Liver (tissue), 3 donors: ENCODE measurements around the gene SEPTIN5.

Experiments used
- FOXA1 ChIP-seq: IDR thresholded peaks from 2 replicates; pipeline ENCODE4 v1.6.1; 2016; ENCODE audit warnings: antibody characterized with exemption
- JUND ChIP-seq, 2 donors: IDR thresholded peaks; 2 replicates each; pipeline ENCODE4 v1.6.1; 2016; ENCODE audit warnings: antibody characterized with exemption in 2 of 2
- NR2F2 ChIP-seq: IDR thresholded peaks from 2 replicates; pipeline ENCODE4 v1.6.1; 2016; ENCODE audit warnings: antibody characterized with exemption
- RAD21 ChIP-seq, 2 donors: IDR thresholded peaks; 2 replicates each; pipeline ENCODE4 v1.6.1; 2016; ENCODE audit warnings: antibody characterized with exemption in 2 of 2, mild to moderate bottlenecking in 2 of 2
- RXRA ChIP-seq, 2 donors: IDR thresholded peaks; 2 replicates each; pipeline ENCODE4 v1.6.1; 2017 to 2018; ENCODE audit warnings: antibody characterized with exemption in 2 of 2, mild to moderate bottlenecking in 1 of 2
- SP1 ChIP-seq: IDR thresholded peaks from 2 replicates; pipeline ENCODE4 v1.6.1; 2018; ENCODE audit warnings: antibody characterized with exemption, mild to moderate bottlenecking
- TAF1 ChIP-seq: conservative IDR thresholded peaks from 2 replicates; pipeline ENCODE4 v1.6.1; 2016; ENCODE audit warnings: antibody characterized with exemption, mild to moderate bottlenecking
- TF ChIP-seq, protein P1 (sequence below): IDR thresholded peaks from 2 replicates; pipeline ENCODE4 v1.6.1; 2016; ENCODE audit warnings: antibody characterized with exemption
- TF ChIP-seq, protein P2 (sequence below): fragments of 150-350 bp; IDR thresholded peaks from 2 replicates; pipeline ENCODE4 v1.5.1; 2017; ENCODE audit warnings: improper control_type of control experiment, low read depth, low read length; ENCODE audit not compliant: missing input control
- TF ChIP-seq, protein P3 (sequence below): IDR thresholded peaks from 2 replicates; pipeline ENCODE4 v1.6.1; 2016; ENCODE audit warnings: antibody characterized with exemption
- TF ChIP-seq, protein P4 (sequence below): IDR thresholded peaks from 2 replicates; pipeline ENCODE4 v1.6.1; 2016; ENCODE audit warnings: antibody characterized with exemption
- donor health status: healthy.
- donor health status: healthy.

DNA sequence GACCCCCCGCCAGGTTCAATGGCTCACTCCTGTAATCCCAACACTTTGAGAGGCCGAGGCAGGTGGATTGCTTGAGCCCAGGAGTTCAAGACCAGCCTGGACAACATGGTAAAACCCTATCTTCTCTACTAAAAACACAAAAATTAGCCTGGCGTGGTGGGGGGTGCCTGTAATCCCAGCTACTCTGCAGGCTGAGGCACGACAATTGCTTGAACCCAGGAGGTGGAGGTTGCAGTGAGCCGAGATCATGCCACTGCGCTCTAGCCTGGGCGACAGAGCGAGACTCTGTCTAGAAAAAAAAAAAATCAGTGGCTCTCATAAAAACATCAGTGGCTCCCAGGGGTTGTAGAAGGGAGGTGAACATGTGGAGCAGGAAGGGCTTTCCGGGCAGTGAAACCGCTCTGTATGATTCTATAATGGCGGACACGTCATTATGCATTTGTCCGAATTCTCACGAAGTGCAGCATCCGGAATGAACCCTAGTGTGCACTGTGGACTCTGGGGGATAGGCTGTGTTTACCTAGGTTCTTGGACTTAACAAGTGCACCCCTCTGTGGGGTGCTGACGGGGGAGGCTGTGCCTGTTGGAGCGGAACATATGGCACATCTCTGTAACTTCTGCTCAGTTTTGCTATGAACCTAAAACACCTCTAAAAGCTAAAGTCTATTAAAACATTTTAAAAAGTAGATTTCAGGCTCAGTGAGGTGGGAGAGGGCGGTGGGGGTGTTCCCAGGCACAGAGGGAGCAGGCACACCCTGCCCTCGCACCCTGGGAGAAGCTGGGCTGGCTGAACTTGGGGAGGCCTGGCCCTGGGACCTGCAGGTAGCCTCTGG is 49.1 kb upstream of the SEPTIN5 start:
- TF ChIP-seq FOXA1 (no peak), JUND (IDR thresholded peaks at IDR 0.05) (no peak), SP1 (no peak), TAF1 (no peak), NR2F2 (no peak), RAD21 (IDR thresholded peaks at IDR 0.05) (no peak), RXRA (IDR thresholded peaks at IDR 0.05) (no peak)
- TF ChIP-seq, protein P1, sequence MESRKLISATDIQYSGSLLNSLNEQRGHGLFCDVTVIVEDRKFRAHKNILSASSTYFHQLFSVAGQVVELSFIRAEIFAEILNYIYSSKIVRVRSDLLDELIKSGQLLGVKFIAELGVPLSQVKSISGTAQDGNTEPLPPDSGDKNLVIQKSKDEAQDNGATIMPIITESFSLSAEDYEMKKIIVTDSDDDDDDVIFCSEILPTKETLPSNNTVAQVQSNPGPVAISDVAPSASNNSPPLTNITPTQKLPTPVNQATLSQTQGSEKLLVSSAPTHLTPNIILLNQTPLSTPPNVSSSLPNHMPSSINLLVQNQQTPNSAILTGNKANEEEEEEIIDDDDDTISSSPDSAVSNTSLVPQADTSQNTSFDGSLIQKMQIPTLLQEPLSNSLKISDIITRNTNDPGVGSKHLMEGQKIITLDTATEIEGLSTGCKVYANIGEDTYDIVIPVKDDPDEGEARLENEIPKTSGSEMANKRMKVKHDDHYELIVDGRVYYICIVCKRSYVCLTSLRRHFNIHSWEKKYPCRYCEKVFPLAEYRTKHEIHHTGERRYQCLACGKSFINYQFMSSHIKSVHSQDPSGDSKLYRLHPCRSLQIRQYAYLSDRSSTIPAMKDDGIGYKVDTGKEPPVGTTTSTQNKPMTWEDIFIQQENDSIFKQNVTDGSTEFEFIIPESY, result no peak
- TF ChIP-seq, protein P2, sequence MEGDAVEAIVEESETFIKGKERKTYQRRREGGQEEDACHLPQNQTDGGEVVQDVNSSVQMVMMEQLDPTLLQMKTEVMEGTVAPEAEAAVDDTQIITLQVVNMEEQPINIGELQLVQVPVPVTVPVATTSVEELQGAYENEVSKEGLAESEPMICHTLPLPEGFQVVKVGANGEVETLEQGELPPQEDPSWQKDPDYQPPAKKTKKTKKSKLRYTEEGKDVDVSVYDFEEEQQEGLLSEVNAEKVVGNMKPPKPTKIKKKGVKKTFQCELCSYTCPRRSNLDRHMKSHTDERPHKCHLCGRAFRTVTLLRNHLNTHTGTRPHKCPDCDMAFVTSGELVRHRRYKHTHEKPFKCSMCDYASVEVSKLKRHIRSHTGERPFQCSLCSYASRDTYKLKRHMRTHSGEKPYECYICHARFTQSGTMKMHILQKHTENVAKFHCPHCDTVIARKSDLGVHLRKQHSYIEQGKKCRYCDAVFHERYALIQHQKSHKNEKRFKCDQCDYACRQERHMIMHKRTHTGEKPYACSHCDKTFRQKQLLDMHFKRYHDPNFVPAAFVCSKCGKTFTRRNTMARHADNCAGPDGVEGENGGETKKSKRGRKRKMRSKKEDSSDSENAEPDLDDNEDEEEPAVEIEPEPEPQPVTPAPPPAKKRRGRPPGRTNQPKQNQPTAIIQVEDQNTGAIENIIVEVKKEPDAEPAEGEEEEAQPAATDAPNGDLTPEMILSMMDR, result no peak
- TF ChIP-seq, protein P3, sequence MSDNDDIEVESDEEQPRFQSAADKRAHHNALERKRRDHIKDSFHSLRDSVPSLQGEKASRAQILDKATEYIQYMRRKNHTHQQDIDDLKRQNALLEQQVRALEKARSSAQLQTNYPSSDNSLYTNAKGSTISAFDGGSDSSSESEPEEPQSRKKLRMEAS, result no peak
- TF ChIP-seq, protein P4, sequence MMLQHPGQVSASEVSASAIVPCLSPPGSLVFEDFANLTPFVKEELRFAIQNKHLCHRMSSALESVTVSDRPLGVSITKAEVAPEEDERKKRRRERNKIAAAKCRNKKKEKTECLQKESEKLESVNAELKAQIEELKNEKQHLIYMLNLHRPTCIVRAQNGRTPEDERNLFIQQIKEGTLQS, result no peak
